T47D (cell line): ENCODE data around the gene TEF.
"Not testable (repeated sequence)": the region's sequence is repeated elsewhere in the genome, so short reads cannot be mapped to it uniquely, and the experiment has no call there.

Source experiments
- DNase-seq, 2 experiments: peaks; one replicate each; pipeline versions ENCODE4 v3.0.0 to v3.0.0-alpha.2; 2011 to 2012; ENCODE audit warnings: low read depth in 1 of 2, low spot score in 1 of 2
- JUND ChIP-seq: IDR thresholded peaks from 2 replicates; pipeline ENCODE4 v1.6.1; 2012; ENCODE audit warnings: low read depth
- in situ Hi-C: cut with HindIII; loops from 2 replicates; pipeline ENCODE4 v1.10.0; 2016; ENCODE audit warnings: low sequenced_read_pairs, low pct_unique_long_range_greater_than_20kb

The TEF gene

DNA sequence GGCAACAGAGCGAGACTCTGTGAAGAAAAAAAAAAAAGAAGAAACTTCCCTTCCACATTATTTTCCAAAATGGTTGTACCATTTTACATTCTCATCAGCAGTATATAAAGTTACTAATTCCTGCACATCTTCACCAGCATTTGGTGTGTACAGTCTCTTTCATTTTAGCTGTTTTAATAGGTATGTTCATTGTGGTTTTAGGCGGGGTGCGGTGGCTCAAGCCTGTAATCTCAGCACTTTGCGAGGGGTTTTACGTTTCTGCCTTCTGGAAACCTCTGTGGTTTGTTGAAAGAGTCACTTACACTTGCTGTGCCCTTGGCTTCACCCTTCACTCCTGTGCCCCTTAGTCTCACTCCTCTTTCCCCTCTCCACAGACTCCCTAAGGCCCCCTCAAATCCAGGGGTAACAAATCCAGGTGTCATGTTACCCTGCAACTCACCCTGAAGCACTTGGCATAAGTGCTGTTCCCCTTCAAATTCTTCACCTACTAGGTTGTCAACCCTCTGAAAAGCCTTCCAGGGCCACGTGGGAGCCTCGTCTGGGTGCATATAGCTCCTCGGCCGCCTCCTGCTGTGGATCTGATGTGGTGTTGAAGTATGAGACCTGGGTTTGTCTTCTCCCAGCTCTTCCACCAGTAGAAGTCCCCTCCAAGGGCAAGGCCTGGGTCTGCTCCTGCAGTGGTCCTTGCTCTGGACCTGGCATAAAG, 44.1 kb downstream of the TEF start:
- DNase-seq, result no peak
- in situ Hi-C loops, result no loop called here
- TF ChIP-seq JUND, result no peak

- TF ChIP-seq JUND, result no peak
- in situ Hi-C loops, result no loop called here
- no peak for DNase-seq
Observed at GRCh38 chr22:41429232-41429950, 47.6 kb downstream of the TEF start.

DNA sequence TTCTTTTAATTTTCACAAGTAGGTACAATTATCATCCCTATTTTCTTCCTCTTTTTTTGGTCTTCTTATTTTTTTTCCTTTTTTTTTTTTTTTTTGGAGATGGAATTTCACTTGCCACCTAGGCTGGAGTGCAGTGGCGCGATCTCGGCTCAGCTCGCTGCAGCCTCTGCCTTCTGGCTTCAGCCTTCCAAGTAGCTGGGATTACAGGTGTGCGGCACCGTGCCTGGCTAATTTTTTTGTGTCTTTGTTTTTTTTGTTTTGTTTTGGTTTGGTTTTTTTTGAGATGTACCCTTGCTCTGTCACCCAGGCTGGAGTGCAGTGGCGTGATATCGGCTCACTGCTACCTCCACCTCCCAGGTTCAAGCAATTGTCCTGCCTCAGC, 48.2 kb downstream of the TEF start:
- DNase-seq, result no peak
- in situ Hi-C loops, result no loop called here
- no peak for TF ChIP-seq JUND

- DNase-seq, result no peak
- in situ Hi-C loops, result no loop called here
- no peak for TF ChIP-seq JUND
Observed at GRCh38 chr22:41431656-41432055, 49.9 kb downstream of the TEF start.

GRCh38 chr22:41433480-41433879, 51.7 kb downstream of the TEF start:
- DNase-seq, in situ Hi-C loops: not testable (repeated sequence)

DNA sequence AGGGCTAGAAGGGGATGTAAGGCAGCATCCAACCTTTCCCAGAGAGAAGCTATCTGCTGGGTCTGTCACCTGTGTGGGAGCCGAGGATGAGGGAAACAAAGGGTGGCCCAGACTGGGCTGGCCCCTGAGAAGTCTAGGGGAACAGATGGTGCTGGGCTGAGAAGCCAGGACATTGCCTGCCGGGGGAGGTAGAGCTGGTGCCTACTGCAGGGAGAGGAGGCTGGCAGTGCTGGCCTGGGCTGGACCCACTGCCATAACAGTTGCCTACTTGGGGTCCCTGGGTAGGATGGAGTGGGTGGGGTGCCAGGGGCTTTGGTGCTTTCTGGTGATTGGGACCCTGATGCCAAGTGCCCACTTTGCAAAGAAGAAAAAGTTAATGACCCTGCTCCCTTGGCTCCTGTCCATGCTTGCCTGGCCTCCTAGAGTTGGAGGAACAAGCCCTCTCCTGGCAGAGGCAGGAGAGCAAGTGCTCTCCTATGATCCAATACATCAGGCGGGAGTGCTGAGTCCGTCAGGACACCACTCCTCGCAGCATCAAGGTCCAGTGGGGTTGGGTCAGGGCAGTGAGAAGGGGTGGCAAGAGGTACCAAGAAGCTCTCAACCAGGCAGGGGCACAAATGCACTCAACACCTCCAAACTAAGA, 52.7 kb downstream of the TEF start:
- DNase-seq, in situ Hi-C loops: not testable (repeated sequence)

DNA sequence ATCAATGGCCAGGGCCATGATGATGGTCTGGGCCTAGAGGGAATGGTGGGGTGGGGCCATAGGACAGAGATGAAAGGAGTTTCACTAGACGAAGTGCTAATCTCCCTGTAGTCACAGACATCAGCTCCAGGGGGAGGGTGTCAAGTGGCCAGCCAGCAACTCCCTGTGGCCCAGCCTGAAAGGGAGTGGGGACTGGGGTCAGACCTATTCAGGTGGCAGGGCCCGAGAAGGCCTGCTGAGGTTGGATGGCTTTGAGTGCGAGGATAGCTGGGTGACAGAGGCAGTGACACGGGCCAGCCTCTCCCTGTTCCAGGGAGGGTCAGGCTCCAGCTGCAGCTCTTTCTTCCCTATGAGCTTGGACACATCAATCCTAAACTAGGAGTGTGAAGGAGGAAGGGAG, 53.8 kb downstream of the TEF start:
- no peak for DNase-seq
- TF ChIP-seq JUND, result no peak
- in situ Hi-C loops, result no loop called here

GRCh38 chr22:41436322-41437113, 54.8 kb downstream of the TEF start:
- no peak for DNase-seq
- TF ChIP-seq JUND, result no peak
- in situ Hi-C loops, result no loop called here

GRCh38 chr22:41437198-41437597, 55.5 kb downstream of the TEF start:
- no peak for TF ChIP-seq JUND
- in situ Hi-C loops, result no loop called here
- DNase-seq, result no peak

DNA sequence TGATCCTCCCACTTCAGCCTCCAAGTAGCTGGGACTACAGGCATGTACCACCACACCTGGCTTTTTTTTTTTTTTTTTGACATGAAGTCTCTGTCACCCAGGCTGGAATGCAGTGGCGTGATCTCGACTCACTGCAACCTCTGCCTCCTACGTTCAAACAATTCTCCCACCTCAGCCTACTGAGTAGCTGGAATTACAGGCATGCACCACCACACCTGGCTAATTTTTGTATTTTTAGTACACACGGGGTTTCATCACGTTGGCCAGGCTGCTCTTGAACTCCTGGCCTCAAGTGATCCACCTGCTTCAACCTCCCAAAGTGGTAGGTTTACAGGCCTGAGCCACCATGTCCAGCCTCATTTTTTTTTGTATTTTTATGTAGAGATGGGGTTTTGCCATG, 58.8 kb downstream of the TEF start:
- DNase-seq, in situ Hi-C loops: not testable (repeated sequence)

DNA sequence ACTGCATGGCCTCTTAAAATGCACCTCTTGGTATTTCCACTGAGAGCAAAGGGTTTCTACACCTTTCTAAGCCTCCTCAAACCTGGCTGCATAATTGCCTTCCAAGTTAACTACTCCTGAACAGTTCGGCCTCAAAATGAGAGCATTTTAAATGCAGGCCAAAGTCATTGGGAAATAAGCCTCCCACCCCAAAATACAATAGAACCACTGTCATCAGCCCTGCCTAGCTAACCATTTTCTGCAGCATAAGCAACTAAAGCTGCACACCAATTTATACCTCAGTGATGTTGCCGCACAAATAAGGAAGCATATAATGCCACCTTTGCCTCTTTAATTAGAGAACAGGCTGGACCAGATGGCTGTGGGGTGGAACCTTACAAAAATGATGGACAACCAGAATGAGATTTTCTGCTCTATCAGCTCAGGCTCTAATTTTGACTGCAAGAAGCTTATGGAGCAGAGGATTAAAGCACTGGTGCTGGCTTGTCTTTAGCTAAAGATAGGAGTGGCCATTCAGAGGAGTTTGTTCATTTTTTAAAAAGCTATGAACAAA, 60.6 kb downstream of the TEF start:
- in situ Hi-C loops, result no loop called here
- TF ChIP-seq JUND, result no peak
- DNase-seq, result no peak

DNA sequence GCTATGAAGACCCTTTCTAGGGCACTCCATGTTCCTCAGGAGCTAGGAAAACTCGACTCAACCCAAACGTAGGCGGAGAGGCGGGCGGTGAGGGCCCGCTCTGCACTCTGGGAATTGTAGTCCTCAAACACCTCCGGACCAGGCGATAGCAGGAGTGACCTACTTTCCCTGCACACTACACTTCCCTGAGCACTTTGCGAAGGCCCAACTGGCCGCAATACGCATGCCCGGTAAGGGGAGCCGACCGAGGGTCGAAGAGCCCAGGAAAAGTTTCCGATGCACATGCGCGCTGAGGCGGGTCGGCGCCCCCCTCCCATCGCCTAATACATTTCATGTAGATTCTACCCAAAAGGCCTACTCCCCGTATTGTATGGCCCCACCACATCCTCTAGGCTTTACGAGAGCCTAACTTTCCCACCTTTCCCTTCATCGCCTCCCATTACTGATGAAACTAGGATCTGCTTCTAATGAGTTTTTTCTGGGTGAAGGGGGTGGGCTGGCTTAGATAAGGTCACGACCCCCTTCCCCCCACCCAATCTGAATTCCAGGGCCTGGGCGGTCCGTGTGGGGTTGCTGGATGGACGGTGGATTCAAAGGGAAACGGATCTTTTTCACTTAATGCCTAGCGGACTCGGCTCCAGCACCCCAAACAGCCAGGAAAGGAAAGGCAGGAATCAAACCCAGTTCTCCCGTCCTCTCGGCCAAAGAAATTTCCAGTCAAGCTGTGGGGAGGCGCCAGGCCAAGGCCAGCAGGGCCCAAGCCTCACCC, 62.8 kb downstream of the TEF start:
- TF ChIP-seq JUND, result no peak
- DNase-seq, result peak; percentile 42 to 91
- in situ Hi-C loops, result no loop called here
